HEK293T (cell line): Measurements from ENCODE around the gene ZBTB46.
"Not testable (repeated sequence)": the region's sequence is repeated elsewhere in the genome, so short reads cannot be mapped to it uniquely, and the experiment has no call there.

Source experiments
- CTCF ChIA-PET: fragments of 350-600 bp; formaldehyde crosslinking; extraction: SDS; loops from one replicate; lab custom pipeline; 2021; ENCODE audit warnings: antibody characterized with exemption, inconsistent platforms; lab: Yijun Ruan, JAX
- POLR2A ChIA-PET: fragments of 350-600 bp; formaldehyde crosslinking; extraction: SDS; loops from one replicate; lab custom pipeline; 2020; ENCODE audit warnings: antibody characterized with exemption, inconsistent platforms; lab: Yijun Ruan, JAX
- DNase-seq: peaks from one replicate; pipeline ENCODE4 v3.0.0; 2012; ENCODE audit warnings: mixed read lengths; ENCODE audit errors: extremely low spot score
- ARNT ChIP-seq: fragments of 450-650 bp; IDR thresholded peaks from 2 replicates; pipeline ENCODE4 v1.6.1; 2017; ENCODE audit warnings: mild to moderate bottlenecking
- BHLHE40 ChIP-seq: fragments of 450-650 bp; IDR thresholded peaks from 2 replicates; pipeline ENCODE4 v1.6.1; 2016; ENCODE audit warnings: mild to moderate bottlenecking, moderate library complexity, borderline replicate concordance
- CTBP1 ChIP-seq: fragments of 450-650 bp; IDR thresholded peaks from 2 replicates; pipeline ENCODE4 v1.6.1; 2016; ENCODE audit warnings: borderline replicate concordance
- ELF4 ChIP-seq: fragments of 450-650 bp; IDR thresholded peaks from 2 replicates; pipeline ENCODE4 v1.6.1; 2017; ENCODE audit warnings: antibody characterized with exemption
- FOXA1 ChIP-seq: fragments of 450-650 bp; IDR thresholded peaks from 2 replicates; pipeline ENCODE4 v1.6.1; 2016; ENCODE audit warnings: mild to moderate bottlenecking
- FOXK2 ChIP-seq: fragments of 450-650 bp; IDR thresholded peaks from 2 replicates; pipeline ENCODE4 v1.6.1; 2016; ENCODE audit warnings: mild to moderate bottlenecking
- FOXM1 ChIP-seq: fragments of 450-650 bp; IDR thresholded peaks from 2 replicates; pipeline ENCODE4 v1.6.1; 2017; ENCODE audit warnings: mild to moderate bottlenecking, borderline replicate concordance
- HDGF ChIP-seq: fragments of 450-650 bp; IDR thresholded peaks from 2 replicates; pipeline ENCODE4 v1.6.1; 2017; ENCODE audit warnings: antibody characterized with exemption, borderline replicate concordance
- L3MBTL2 ChIP-seq: fragments of 450-650 bp; conservative IDR thresholded peaks from 2 replicates; pipeline ENCODE4 v1.6.1; 2016; ENCODE audit warnings: mild to moderate bottlenecking
- LEF1 ChIP-seq: fragments of 450-650 bp; IDR thresholded peaks from 2 replicates; pipeline ENCODE4 v1.6.1; 2017; ENCODE audit warnings: mild to moderate bottlenecking, borderline replicate concordance
- NFRKB ChIP-seq: fragments of 450-650 bp; IDR thresholded peaks from 2 replicates; pipeline ENCODE4 v1.6.1; 2016; ENCODE audit warnings: mild to moderate bottlenecking, moderate library complexity
- SP1 ChIP-seq: fragments of 450-650 bp; IDR thresholded peaks from 2 replicates; pipeline ENCODE4 v1.6.1; 2017
- SUZ12 ChIP-seq: fragments of 450-650 bp; IDR thresholded peaks from 2 replicates; pipeline ENCODE4 v1.6.1; 2016; ENCODE audit warnings: mild to moderate bottlenecking
- TARDBP ChIP-seq: fragments of 450-650 bp; IDR thresholded peaks from 2 replicates; pipeline ENCODE4 v1.6.1; 2016
- ZNF384 ChIP-seq: fragments of 450-650 bp; IDR thresholded peaks from 2 replicates; pipeline ENCODE4 v1.6.1; 2016
- TF ChIP-seq, protein P1 (sequence below): fragments of 450-650 bp; IDR thresholded peaks from 2 replicates; pipeline ENCODE4 v1.6.1; 2016

Gene ZBTB46

GRCh38 chr20:63808964-63809674, 21.9 kb downstream of the ZBTB46 start:
- TF ChIP-seq CTBP1 (no peak), SP1 (no peak), TARDBP (no peak), ARNT (no peak), HDGF (no peak), ELF4 (no peak), BHLHE40 (no peak), FOXA1 (no peak), SUZ12 (no peak), NFRKB (no peak), LEF1 (no peak), FOXM1 (no peak), FOXK2 (no peak), L3MBTL2 (no peak)
- ChIA-PET POLR2A (no interaction called here), CTCF (no interaction called here)
- DNase-seq = no peak

DNA sequence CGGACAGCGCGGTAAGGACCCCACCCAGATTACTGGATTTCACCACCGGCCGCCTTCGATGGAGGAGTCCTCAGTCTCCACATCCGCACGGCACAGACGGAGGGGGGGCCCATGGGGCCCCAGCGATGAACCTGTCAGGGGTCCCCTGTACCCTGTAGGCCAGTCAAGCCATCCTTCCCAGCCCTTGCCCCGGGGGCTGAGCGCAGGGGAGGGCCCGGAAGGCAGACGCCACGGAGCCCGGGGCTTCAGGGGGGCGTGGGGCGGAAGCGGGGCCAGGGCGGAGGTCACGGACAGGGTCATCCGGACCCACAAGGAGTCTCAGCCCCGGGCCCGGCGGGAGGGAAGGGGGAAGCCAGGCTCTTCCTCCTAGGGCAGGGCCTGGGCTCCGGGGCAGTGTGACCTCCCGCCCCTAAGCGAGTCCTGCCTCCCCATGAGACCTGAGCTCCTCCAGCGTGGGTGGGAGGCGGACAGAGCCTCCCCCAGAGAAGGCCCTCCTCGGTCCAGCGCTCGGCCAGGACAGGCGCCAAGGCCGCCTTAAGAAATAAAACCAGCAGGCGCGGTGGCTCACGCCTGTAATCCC, 22.8 kb downstream of the ZBTB46 start:
- TF ChIP-seq FOXM1 = no peak
- no peak for TF ChIP-seq SP1
- TF ChIP-seq, protein P1, sequence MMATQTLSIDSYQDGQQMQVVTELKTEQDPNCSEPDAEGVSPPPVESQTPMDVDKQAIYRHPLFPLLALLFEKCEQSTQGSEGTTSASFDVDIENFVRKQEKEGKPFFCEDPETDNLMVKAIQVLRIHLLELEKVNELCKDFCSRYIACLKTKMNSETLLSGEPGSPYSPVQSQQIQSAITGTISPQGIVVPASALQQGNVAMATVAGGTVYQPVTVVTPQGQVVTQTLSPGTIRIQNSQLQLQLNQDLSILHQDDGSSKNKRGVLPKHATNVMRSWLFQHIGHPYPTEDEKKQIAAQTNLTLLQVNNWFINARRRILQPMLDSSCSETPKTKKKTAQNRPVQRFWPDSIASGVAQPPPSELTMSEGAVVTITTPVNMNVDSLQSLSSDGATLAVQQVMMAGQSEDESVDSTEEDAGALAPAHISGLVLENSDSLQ = no peak
- no peak for TF ChIP-seq L3MBTL2
- TF ChIP-seq SUZ12 = no peak
- no peak for TF ChIP-seq BHLHE40
- no peak for TF ChIP-seq HDGF
- TF ChIP-seq ELF4 = no peak
- no peak for TF ChIP-seq FOXK2
- TF ChIP-seq ARNT = no peak
- no peak for TF ChIP-seq TARDBP
- TF ChIP-seq NFRKB = no peak
- no peak for TF ChIP-seq CTBP1
- no peak for TF ChIP-seq ZNF384
- no peak for TF ChIP-seq FOXA1
- POLR2A ChIA-PET = no interaction called here
- CTCF ChIA-PET = no interaction called here
- no peak for DNase-seq

GRCh38 chr20:63807654-63808053, 23.4 kb downstream of the ZBTB46 start:
- CTCF ChIA-PET = no interaction called here
- POLR2A ChIA-PET = no interaction called here
- no peak for DNase-seq
- TF ChIP-seq NFRKB (no peak), ARNT (no peak), FOXK2 (no peak), SP1 (no peak), SUZ12 (no peak), TARDBP (no peak), L3MBTL2 (no peak), CTBP1 (no peak), FOXM1 (no peak), ZNF384 (no peak), FOXA1 (no peak), LEF1 (no peak), HDGF (no peak)
- TF ChIP-seq, protein P1 = no peak

GRCh38 chr20:63804308-63804636, 26.8 kb downstream of the ZBTB46 start:
- ChIA-PET POLR2A (no interaction called here), CTCF (interaction anchor here (1.4 kb wide), 1 partner anchor 29 kb away, joined by 3 read pairs; no protein-coding TSS in a partner anchor)
- DNase-seq = no peak
- TF ChIP-seq NFRKB (no peak), ELF4 (no peak), SUZ12 (no peak), ARNT (no peak), L3MBTL2 (no peak), HDGF (no peak)

DNA sequence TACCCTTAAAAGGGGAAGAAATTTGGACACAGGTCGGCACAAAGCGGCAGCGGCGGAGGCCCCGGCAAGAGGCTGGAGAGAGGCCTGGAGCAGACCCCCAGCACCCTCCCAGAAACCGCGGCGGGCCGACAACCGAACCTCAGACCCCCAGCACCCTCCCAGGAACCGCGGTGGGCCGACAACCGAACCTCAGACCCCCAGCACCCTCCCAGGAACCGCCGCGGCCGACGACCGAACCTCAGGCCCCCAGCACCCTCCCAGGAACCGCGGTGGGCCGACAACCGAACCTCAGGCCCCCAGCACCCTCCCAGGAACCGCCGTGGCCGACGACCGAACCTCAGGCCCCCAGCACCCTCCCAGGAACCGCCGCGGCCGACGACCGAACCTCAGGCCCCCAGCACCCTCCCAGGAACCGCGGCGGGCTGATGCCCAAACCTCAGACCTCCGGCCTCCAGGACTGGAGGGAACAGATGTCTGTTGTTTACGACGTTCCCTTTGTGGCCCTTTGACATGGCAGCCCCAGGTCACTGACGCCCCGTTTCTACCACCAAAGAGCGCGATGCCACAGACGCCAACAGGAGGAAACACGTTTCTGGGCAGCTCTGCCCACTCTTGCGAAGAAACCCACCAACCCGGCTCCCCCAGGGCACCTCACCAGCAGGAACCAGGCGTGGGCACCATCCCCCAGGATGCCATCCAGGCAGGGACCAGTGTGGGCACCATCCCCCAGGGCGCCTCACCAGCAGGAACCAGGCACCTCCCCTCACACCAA, 28.4 kb downstream of the ZBTB46 start:
- DNase-seq = no peak
- CTCF ChIA-PET = interaction anchor here (1.4 kb wide), 1 partner anchor 27 kb away, joined by 3 read pairs; no protein-coding TSS in a partner anchor
- no peak for TF ChIP-seq SUZ12
- no peak for TF ChIP-seq HDGF
- no peak for TF ChIP-seq CTBP1
- no peak for TF ChIP-seq TARDBP
- no peak for TF ChIP-seq FOXM1
- TF ChIP-seq, protein P1 = no peak
- no peak for TF ChIP-seq LEF1
- POLR2A ChIA-PET = no interaction called here

DNA sequence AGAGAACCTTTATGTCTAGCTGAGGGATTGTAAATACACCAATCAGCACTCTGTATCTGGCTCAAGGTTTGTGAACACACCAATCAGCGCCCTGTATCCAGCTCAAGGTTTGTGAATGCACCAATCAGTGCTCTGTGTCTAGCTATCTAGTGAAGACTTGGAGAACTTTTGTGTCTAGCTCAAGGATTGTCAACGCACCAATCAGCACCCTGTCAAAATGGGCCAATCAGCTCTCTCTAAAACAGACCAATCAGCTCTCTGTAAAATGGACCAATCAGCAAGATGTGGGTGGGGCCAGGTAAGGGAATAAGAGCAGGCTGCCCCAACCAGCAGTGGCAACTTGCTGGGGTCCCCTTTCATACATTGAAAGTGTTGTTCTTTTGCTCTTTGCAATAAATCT, 29.9 kb downstream of the ZBTB46 start:
- POLR2A ChIA-PET, DNase-seq, CTCF ChIA-PET: not testable (repeated sequence)

DNA sequence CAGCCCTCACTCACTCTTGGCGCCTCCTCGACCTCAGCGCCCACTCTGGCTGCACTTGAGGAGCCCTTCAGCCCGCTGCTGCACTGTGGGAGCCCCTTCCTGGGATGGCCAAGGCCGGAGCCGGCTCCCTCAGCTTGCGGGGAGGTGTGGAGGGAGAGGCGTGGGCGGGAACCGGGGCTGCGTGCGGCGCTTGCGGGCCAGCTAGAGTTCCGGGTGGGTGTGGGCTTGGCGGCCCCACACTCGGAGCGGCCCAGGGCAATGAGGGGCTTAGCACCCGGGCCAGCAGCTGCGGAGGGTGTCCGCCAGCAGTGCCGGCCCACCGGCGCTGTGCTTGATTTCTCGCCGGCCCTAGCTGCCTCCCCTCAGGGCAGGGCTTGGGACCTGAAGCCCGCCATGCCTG, 30.7 kb downstream of the ZBTB46 start:
- CTCF ChIA-PET, DNase-seq, POLR2A ChIA-PET: not testable (repeated sequence)

DNA sequence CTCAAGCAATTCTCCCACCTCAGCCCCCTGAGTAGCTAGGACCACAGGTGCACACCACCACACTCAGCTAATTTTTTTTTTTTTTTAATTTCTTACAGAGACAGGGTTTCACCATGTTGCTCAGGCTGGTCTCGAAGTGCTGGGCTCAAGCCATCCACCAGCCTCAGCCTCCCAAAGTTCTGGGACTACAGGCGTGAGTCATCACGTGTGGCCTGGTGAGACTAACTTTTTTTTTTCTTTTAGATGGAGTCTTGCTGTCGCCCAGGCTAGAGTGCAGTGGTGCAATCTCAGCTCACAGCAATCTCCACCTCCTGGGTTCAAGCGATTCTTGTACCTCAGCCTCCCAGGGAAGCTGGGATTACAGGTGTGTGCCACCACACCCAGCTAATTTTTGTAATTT, 31.9 kb downstream of the ZBTB46 start:
- CTCF ChIA-PET = interaction anchor here (0.6 to 1.0 kb wide), 2 partner anchors 13 to 30 kb away, joined by 3 to 4 read pairs; no protein-coding TSS in a partner anchor
- POLR2A ChIA-PET, DNase-seq: not testable (repeated sequence)

GRCh38 chr20:63797175-63797574, 33.9 kb downstream of the ZBTB46 start:
- POLR2A ChIA-PET, CTCF ChIA-PET, DNase-seq: not testable (repeated sequence)
